HepG2 (cell line): ENCODE results near the gene RBCK1.

Experiments used
- IKZF1 ChIP-seq: fragments of 450-650 bp; IDR thresholded peaks from 2 replicates; pipeline ENCODE4 v1.7.1; 2016
- ZBED4 ChIP-seq: sonication (generic); formaldehyde crosslinking; IDR thresholded peaks from 2 replicates; pipeline ENCODE4 v1.4.0; 2020; ENCODE audit warnings: missing genetic modification reagents, borderline replicate concordance

GRCh38 chr20:420166-420620 lies 12.1 kb downstream of the RBCK1 start:
- TF ChIP-seq IKZF1 (no peak), ZBED4 (CRISPR knock-in tag) (no peak)
